HepG2 (cell line): Measurements from ENCODE around the gene KRT1. TPM values are rescaled to one million over a fixed set of nuclear protein-coding genes. Genes with fewer than 3 reads are reported as not detected.

Source experiments
- ATAC-seq: fragments of 200-7000 bp; cut with Tn5 transposase; 3 replicates; pipeline ENCODE4 v1.9.1; 2020; ENCODE audit warnings: mild to moderate bottlenecking, moderate library complexity
- BruUV-seq: library from RNA; stranded (reverse); fragments of 400-500 nt; replicated peaks from 2 replicates; lab custom pipeline; 2021; lab: Mats Ljungman, UMichigan
- CTCF ChIA-PET: fragments of 300-600 bp; formaldehyde crosslinking; extraction: SDS; loops from one replicate; lab custom pipeline; 2021; ENCODE audit warnings: low total read pairs, inconsistent platforms, low intra/inter-chr PET ratio; lab: Yijun Ruan, JAX
- POLR2A ChIA-PET: fragments of 350-600 bp; sonication (Branson Sonifier 250); formaldehyde crosslinking; loops from one replicate; lab custom pipeline; 2020; ENCODE audit warnings: antibody characterized with exemption, inconsistent platforms; lab: Yijun Ruan, JAX
- DNase-seq: peaks from one replicate; pipeline ENCODE4 v3.0.0-alpha.2; 2015; ENCODE audit warnings: low spot score
- FAIRE-seq: peaks from 3 replicates; lab custom pipeline; 2011; peaks lifted over from hg19 to GRCh38; lab: Jason Lieb, UNC
- H2AFZ ChIP-seq: one replicate; pipeline ENCODE4 v1.6.1; 2011; ENCODE audit warnings: low read length, inconsistent platforms
- H3K27ac ChIP-seq: fragments of 300-600 bp; 3 replicates; pipeline ENCODE4 v1.8.0; 2011; ENCODE audit warnings: mixed run types, mild to moderate bottlenecking, mixed read lengths, low read length, inconsistent platforms; ENCODE audit not compliant: insufficient read depth; ENCODE audit errors: extremely low read length
- H3K27me3 ChIP-seq, 2 experiments: fragments of 200-600 bp in 1 of 2; 2 replicates in 1 of 2; 3 replicates in 1 of 2; pipeline versions ENCODE4 v1.6.0 to v1.8.0; 2011; ENCODE audit warnings: low read length in 2 of 2, mild to moderate bottlenecking in 2 of 2, moderate library complexity in 2 of 2, inconsistent platforms in 1 of 2; ENCODE audit not compliant: insufficient read depth in 2 of 2, control insufficient read depth in 1 of 2
- H3K36me3 ChIP-seq, 2 experiments: fragments of 200-600 bp in 1 of 2; replicated peaks in 1 of 2; 2 replicates in 1 of 2; 3 replicates in 1 of 2; pipeline versions ENCODE4 v1.5.1 to v1.8.0; 2011; ENCODE audit warnings: low read length in 2 of 2, inconsistent platforms in 1 of 2; ENCODE audit not compliant: insufficient read depth in 2 of 2, control insufficient read depth in 1 of 2
- H3K4me1 ChIP-seq: 2 replicates; pipeline ENCODE4 v1.5.1; 2012; ENCODE audit warnings: low read length, inconsistent platforms; ENCODE audit not compliant: insufficient read depth
- H3K4me2 ChIP-seq: 2 replicates; pipeline ENCODE4 v1.6.0; 2011; ENCODE audit warnings: low read depth, low read length, inconsistent platforms
- H3K4me3 ChIP-seq, 3 experiments: fragments of 200-600 bp in 1 of 3; sonication (generic), shearing (Covaris generic) in 1 of 3; replicated peaks in 1 of 3; 2 replicates each; pipeline ENCODE4 v1.5.1; 2011 to 2016; ENCODE audit warnings: low read length in 3 of 3, inconsistent platforms in 2 of 3, low read depth in 2 of 3, mild to moderate bottlenecking in 2 of 3, control low read depth in 1 of 3, mixed read lengths in 1 of 3; ENCODE audit not compliant: insufficient read depth in 1 of 3
- H3K79me2 ChIP-seq: one replicate; pipeline ENCODE4 v1.6.1; 2011; ENCODE audit warnings: low read length, inconsistent platforms; ENCODE audit not compliant: insufficient read depth
- H3K9ac ChIP-seq: 2 replicates; pipeline ENCODE4 v1.6.0; 2011; ENCODE audit warnings: mild to moderate bottlenecking, low read depth, low read length, inconsistent platforms; ENCODE audit not compliant: insufficient read depth
- H3K9me3 ChIP-seq: 2 replicates; pipeline ENCODE4 v1.5.1; 2012; ENCODE audit warnings: mild to moderate bottlenecking, low read length
- H4K20me1 ChIP-seq: 2 replicates; pipeline ENCODE4 v1.6.0; 2011; ENCODE audit warnings: inconsistent platforms, mild to moderate bottlenecking, low read length, moderate library complexity; ENCODE audit not compliant: insufficient read depth
- AGO1 ChIP-seq: fragments of 200-400 bp; formaldehyde crosslinking; IDR thresholded peaks from 2 replicates; pipeline ENCODE4 v1.6.1; 2017; ENCODE audit warnings: mild to moderate bottlenecking, low read depth, low read length, moderate library complexity; ENCODE audit not compliant: poor library complexity, severe bottlenecking
- HHEX ChIP-seq: IDR thresholded peaks from 2 replicates; pipeline ENCODE4 v1.6.1; 2016; ENCODE audit warnings: control low read depth
- IKZF4 ChIP-seq: sonication (generic); formaldehyde crosslinking; IDR thresholded peaks from 2 replicates; pipeline ENCODE4 v1.5.1; 2020; ENCODE audit warnings: borderline replicate concordance, mild to moderate bottlenecking, low read depth, missing genetic modification reagents; ENCODE audit errors: not compliant biosample characterization
- KLF9 ChIP-seq: IDR thresholded peaks from 2 replicates; pipeline ENCODE4 v1.6.1; 2016; ENCODE audit warnings: low read depth
- MIER2 ChIP-seq: IDR thresholded peaks from 2 replicates; pipeline ENCODE4 v1.6.1; 2016; ENCODE audit warnings: missing biosample characterization, missing genetic modification reagents
- MXI1 ChIP-seq: IDR thresholded peaks from 3 replicates; pipeline ENCODE4 v1.6.1; 2012; ENCODE audit warnings: low read depth, low read length, inconsistent platforms, borderline replicate concordance
- NFRKB ChIP-seq: fragments of 450-650 bp; IDR thresholded peaks from 2 replicates; pipeline ENCODE4 v1.6.1; 2017
- YEATS2 ChIP-seq: sonication (generic); formaldehyde crosslinking; IDR thresholded peaks from 2 replicates; pipeline ENCODE4 v1.4.0; 2020; ENCODE audit warnings: missing genetic modification reagents, borderline replicate concordance
- ZNF136 ChIP-seq: sonication (generic); formaldehyde crosslinking; IDR thresholded peaks from 2 replicates; pipeline ENCODE4 v1.8.1; 2022; ENCODE audit warnings: low read depth, mild to moderate bottlenecking, moderate library complexity, missing genetic modification reagents
- ZNF441 ChIP-seq: sonication (generic); formaldehyde crosslinking; IDR thresholded peaks from 2 replicates; pipeline ENCODE4 v1.7.0; 2021; ENCODE audit warnings: missing genetic modification reagents, borderline replicate concordance
- ZNF570 ChIP-seq: sonication (generic); formaldehyde crosslinking; IDR thresholded peaks from 2 replicates; pipeline ENCODE4 v1.4.0; 2020; ENCODE audit warnings: mild to moderate bottlenecking, missing genetic modification reagents, borderline replicate concordance
- ZNF83 ChIP-seq: sonication (generic); formaldehyde crosslinking; IDR thresholded peaks from 2 replicates; pipeline ENCODE4 v1.4.0; 2020; ENCODE audit warnings: missing genetic modification reagents, mild to moderate bottlenecking, borderline replicate concordance
- ZNF878 ChIP-seq: sonication (generic); formaldehyde crosslinking; IDR thresholded peaks from 2 replicates; pipeline ENCODE4 v1.8.1; 2023; ENCODE audit warnings: mild to moderate bottlenecking, missing genetic modification reagents, moderate library complexity
- ZSCAN29 ChIP-seq: sonication (generic); formaldehyde crosslinking; conservative IDR thresholded peaks from 2 replicates; pipeline ENCODE4 v1.4.0; 2020; ENCODE audit warnings: mild to moderate bottlenecking, missing genetic modification reagents
- WGBS: methylation state at CpG from one replicate; pipeline ENCODE4 v1.1.6; 2017; ENCODE audit warnings: low lambda C conversion rate; 5-methylcytosine and 5-hydroxymethylcytosine counted together
- in situ Hi-C: cut with HindIII; loops from 2 replicates; pipeline ENCODE4 v1.10.0; 2017; ENCODE audit warnings: low pct_unique_long_range_greater_than_20kb; ENCODE audit not compliant: extremely low pct_ligation_motif_present
- intact Hi-C: fragments of 100-400 bp; cut with micrococcal nuclease; formaldehyde crosslinking; loops from one replicate; pipeline ENCODE4 v1.10.0; 2022; ENCODE audit not compliant: unreplicated experiment
- polyA plus RNA-seq, 8 experiments: library from polyadenylated mRNA; depleted of rRNA in 3 of 8; stranded (reverse) in 7 of 8; unstranded in 1 of 8; fragments of >200 nt; fragmentation: Illumina TruSeq in 4 of 8; extraction: Trizol in 4 of 8; gene quantifications; 2 replicates each; pipeline versions ENCODE4 v1.2.1 to v1.2.3, GENCODE V29; 2011 to 2016; ENCODE audit warnings: low read depth in 4 of 8, missing spikeins in 1 of 8, mixed read lengths in 1 of 8; ENCODE audit not compliant: insufficient read depth in 1 of 8
- total RNA-seq, 5 experiments: library from RNA; depleted of rRNA; stranded (reverse); fragments of >200 nt; fragmentation: Illumina TruSeq; extraction: Trizol; gene quantifications; 2 replicates each; pipeline ENCODE4 v1.2.3, GENCODE V29; 2016; ENCODE audit warnings: low read depth in 1 of 5
- TF ChIP-seq, protein P1 (sequence below): sonication (generic); formaldehyde crosslinking; IDR thresholded peaks from 2 replicates; pipeline ENCODE4 v1.4.0; 2020; ENCODE audit warnings: missing genetic modification reagents
- TF ChIP-seq, protein P2 (sequence below): sonication (generic); formaldehyde crosslinking; IDR thresholded peaks from 2 replicates; pipeline ENCODE4 v1.4.0; 2020; ENCODE audit warnings: low read depth, mild to moderate bottlenecking, missing genetic modification reagents

KRT1 gene
- total and polyA plus RNA-seq, 2 of the 13 experiments (the other 11 are each of a cell fraction or from before 2014, with no cell fraction given), result not detected

DNA sequence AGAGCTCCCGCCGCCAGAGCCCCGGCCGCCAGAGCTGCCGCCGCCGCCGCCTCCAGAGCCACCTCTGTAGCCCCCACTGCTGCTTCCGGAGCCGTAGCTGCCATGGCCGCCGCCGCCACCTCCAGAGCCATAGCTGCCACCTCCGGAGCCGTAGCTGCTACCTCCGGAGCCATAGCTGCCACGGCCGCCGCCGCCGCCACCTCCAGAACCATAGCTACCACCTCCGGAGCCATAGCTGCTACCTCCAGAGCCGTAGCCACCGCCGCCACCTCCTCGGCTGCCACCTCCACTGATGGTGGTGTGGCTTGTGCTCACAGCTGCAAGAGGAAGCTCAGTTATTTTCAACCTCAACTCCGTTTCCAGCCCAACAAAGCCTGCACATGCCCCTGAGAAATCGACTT lies 4.9 kb downstream of the KRT1 start (continued):
- TF ChIP-seq, protein P1, sequence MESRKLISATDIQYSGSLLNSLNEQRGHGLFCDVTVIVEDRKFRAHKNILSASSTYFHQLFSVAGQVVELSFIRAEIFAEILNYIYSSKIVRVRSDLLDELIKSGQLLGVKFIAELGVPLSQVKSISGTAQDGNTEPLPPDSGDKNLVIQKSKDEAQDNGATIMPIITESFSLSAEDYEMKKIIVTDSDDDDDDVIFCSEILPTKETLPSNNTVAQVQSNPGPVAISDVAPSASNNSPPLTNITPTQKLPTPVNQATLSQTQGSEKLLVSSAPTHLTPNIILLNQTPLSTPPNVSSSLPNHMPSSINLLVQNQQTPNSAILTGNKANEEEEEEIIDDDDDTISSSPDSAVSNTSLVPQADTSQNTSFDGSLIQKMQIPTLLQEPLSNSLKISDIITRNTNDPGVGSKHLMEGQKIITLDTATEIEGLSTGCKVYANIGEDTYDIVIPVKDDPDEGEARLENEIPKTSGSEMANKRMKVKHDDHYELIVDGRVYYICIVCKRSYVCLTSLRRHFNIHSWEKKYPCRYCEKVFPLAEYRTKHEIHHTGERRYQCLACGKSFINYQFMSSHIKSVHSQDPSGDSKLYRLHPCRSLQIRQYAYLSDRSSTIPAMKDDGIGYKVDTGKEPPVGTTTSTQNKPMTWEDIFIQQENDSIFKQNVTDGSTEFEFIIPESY (CRISPR knock-in tag), result no peak
- TF ChIP-seq YEATS2 (CRISPR knock-in tag) (no peak), ZNF83 (no peak), KLF9 (CRISPR knock-in tag) (no peak), MXI1 (no peak), MIER2 (CRISPR knock-in tag) (no peak), NFRKB (no peak), HHEX (CRISPR knock-in tag) (no peak), ZNF136 (no peak)
- TF ChIP-seq, protein P2, sequence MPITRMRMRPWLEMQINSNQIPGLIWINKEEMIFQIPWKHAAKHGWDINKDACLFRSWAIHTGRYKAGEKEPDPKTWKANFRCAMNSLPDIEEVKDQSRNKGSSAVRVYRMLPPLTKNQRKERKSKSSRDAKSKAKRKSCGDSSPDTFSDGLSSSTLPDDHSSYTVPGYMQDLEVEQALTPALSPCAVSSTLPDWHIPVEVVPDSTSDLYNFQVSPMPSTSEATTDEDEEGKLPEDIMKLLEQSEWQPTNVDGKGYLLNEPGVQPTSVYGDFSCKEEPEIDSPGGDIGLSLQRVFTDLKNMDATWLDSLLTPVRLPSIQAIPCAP (CRISPR knock-in tag), result no peak
- TF ChIP-seq, all 625 proteins: peak for 0

DNA sequence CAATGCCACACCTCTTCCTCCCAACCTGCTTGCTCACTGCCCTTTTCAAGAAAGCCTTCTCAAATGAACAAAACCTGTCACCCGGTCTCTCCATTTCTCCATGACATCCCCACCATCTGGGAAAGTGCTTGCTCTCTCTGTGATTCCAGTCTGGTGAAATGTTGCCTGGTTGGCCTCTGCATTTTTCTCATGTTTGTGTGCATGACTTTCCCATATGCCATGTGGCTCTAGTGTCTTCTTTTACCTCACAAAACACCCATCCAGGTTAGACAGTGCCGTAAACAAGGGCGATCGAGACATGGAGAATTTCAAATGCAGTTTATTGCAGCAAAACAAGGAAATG lies 5.8 kb downstream of the KRT1 start:
- TF ChIP-seq ZSCAN29 (CRISPR knock-in tag), result no peak
- no peak for TF ChIP-seq ZNF570 (CRISPR knock-in tag)
- TF ChIP-seq AGO1, result no peak
- TF ChIP-seq ZNF878 (CRISPR knock-in tag), result no peak
- no peak for TF ChIP-seq IKZF4 (CRISPR knock-in tag)
- TF ChIP-seq ZNF441 (CRISPR knock-in tag), result no peak
- TF ChIP-seq, all 625 proteins: peak for 0
- no peak for FAIRE-seq
- in situ Hi-C loops, result no loop called here
- ChIA-PET POLR2A (no interaction called here), CTCF (no interaction called here)
- no TSS peak for BruUV-seq
- Histone ChIP-seq H3K79me2 (no peaks in the 10 kb centered on the region), H4K20me1 (no peaks in the 10 kb centered on the region), H2AFZ (no peak overlapping the region), H3K36me3 (no peaks in the 10 kb centered on the region), H3K9me3 (no peaks in the 10 kb centered on the region), H3K9ac (no peak overlapping the region), H3K4me2 (no peak overlapping the region), H3K27ac (no peak overlapping the region), H3K27me3 (peaks cover 0 to 24% of the 10 kb centered on the region in 2 experiments; a peak in 1 of 5 replicates), H3K4me3 (no peak overlapping the region), H3K4me1 (no peaks in the 10 kb centered on the region)
- WGBS, result 56% methylated on average over 4 of the region's 4 CpGs
- intact Hi-C loops, result no loop called here
- ATAC-seq, result no peak
- DNase-seq, result no peak
